NCI-H524 (cell line): ENCODE results near the gene GALNT12.

Experiments
- DNase-seq, 2 experiments: peaks; one replicate each; lab custom pipeline; 2025; lab: John Stamatoyannopoulos, UW

GALNT12 gene

DNA sequence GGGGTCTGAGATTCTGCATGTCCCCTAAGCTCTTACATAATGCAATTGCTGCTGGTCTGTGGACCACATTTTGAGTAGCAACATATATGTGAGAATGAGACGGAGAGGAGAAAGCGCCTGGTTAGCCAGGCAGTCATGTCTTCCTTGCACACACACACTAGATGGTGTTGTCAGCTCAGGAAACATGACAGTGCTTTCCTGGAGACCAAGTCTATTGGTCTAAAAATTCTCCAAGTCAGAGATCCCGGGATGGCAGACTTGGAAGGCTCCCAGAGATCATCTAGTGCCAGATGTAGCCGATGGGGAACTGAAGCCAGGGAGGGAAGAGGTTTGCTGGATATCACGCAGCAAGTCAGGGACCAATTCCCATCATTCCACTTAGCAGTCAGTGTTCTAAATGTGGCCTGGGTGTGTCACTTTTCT, 53.4 kb downstream of the GALNT12 start:
- peak; percentile 33 to 79 for DNase-seq

DNA sequence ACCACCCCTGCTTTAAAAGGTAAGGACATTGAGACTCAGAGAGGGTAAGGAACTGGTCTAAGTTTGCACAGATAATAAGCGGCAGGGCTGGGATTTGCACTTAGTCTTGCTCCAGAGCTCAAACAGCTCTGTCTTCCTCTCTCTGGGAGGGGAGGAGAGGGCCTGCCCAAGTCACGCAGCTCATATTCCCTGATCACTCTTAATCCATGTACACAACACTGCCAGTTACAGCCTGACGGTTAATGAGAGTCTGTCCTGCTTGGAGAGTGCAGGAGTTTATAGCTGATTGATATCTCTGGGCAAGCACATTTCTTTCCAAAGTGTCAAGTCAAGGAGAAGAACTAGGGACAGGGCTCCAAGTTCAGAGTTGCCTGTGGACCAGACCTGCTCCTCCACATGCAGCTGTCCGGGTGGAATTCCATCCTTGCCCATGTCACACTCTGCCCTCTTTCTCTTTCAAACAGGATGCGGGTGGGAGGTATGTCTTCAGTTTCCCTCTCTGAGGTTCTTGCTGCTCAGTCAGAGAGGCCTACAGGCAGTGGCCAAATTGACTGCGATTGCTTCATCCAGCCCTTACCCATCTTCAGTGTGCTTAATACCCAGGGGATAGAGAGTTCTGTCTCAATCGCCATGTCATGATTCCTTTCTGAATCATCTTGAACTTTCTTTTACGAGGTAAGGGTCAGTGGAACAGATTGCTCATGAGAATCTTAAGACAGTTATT, 54.5 kb downstream of the GALNT12 start:
- DNase-seq = peak in 1 of 2 experiments; percentile 8

DNA sequence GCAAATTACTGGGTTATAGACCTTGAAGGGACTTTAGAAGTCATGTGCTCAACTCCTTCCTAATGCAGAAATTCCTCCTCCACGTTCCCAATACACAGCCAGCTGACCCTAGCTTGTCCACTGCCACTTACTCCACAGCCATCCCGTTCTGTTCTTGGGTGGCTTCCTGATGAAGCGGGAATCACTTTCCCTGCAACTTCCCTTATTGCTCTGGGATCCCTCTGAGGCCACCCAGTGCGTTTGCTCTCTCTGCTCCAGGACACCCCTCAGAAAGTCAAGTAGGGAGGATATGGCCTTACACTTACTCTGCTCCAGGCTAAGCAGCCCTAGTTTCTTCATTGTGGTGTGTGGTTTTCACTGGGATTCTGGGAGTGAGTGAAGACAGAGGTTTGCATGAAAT, 55.5 kb downstream of the GALNT12 start:
- no peak for DNase-seq

DNA sequence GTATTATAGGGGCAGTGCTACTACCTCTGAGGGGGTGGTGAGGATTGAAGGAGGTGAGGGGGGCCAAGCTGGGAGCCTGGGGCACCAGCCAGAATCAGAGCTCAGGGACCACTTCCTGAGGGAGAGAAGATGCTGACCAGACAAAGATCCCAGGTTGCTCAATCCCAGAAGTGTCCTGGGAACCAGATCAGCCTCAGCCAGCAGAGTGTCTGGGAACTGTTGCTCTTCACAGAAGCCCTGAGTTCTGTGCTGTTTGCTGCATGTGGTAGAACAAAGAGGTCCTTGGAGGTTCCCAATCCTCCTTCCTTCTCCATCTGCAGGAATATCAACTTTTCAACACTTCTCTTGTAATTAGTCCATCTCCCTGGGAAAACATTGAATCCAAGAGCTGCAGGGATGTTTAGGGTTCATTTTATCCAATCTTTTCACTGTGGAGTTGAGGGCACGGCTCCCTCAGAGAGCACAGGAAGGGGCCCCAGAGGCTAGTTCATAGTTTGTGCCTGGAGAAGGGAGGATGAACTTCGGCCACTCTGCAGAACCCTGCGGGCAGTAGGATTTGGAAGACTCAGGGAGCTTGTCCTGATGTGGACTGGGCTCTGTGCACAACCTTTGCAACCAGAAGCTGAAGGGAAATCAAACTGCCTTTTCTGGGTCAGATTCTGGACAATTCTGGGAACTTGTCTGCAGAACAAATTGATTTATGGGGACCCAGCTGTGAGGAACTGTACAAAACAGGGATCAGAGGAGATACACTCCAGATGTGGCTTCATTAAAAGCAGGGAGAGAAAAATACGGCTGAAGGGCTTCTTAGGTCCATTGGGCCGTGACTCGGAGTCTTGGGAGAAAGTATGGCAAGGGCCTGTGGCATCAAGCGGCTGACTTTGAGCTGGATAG, 57.1 kb downstream of the GALNT12 start:
- DNase-seq = no peak

DNA sequence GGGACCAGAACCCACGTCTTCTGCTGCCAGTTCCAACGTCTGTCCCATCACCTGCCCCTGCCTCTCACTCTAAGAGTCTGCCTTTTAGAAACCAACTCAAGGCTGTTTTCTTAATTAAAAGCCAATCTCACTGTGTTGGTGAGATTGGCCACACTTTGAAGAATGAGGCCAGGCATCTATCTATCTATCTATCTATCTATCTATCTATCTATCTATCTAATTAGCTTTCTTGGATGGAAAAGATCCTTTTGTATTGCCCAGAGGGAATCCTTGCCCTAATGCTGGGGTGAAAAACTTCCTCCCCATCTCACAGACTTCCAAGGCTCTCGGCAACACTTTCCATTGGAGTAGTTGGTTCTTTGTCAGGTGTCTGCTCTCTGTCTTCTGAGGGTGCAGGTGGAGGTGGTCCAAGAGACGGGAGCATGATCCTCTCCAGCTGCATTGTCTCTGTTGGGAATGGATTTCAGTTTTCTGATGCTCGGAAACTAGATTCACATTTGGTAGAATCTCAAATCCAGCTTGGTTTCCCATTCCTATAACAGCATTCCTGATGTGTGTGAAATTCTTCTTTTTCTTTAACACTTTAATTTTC, 57.9 kb downstream of the GALNT12 start:
- DNase-seq = no peak

DNA sequence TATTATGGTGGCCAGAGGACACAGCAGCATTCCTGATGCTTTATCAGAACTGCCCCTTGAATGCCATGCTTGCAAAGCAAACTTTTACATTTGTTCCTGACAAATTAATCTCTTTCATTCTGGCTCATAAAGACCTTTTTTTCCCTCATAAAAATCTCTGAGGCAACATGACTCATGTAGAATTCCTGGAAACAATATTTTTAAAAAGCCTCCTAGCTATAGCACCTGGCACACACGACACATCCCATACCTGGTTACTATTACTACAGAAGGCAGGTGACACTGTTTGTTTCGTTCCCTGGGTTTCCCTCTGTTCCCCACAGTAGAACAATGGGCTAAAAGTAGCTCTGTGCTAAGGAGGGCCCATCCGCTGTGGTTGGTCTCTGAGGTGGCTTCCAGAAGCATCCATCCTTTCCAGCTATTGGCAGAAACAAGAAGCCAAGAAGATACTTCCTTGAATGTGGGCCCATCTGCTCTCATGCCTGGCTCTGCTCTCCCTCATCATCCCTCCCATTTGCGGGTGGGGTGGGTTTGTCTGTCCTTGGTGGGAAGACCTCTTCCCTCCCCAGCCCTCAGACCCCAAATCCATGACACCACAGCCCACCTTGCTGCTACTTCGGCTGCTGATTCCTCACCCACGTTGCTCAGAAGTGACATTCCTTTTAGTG, 59.1 kb downstream of the GALNT12 start:
- DNase-seq = no peak

DNA sequence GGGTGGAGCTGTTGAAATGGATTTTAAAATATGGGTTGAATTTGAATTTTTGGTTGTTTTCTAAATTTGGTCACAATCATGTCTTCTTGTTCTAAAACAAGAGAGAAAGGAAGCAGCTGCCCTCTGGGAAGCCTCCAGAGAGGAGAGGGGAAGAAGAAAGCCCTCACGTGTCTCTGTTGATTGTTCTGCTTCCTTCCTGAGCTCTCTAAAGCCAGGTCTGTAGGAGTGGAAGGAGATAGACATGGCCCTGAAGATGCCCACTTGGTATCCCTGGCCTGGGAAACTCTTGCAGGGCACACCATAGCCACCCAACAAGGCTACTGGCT, 59.6 kb downstream of the GALNT12 start:
- DNase-seq = no peak

DNA sequence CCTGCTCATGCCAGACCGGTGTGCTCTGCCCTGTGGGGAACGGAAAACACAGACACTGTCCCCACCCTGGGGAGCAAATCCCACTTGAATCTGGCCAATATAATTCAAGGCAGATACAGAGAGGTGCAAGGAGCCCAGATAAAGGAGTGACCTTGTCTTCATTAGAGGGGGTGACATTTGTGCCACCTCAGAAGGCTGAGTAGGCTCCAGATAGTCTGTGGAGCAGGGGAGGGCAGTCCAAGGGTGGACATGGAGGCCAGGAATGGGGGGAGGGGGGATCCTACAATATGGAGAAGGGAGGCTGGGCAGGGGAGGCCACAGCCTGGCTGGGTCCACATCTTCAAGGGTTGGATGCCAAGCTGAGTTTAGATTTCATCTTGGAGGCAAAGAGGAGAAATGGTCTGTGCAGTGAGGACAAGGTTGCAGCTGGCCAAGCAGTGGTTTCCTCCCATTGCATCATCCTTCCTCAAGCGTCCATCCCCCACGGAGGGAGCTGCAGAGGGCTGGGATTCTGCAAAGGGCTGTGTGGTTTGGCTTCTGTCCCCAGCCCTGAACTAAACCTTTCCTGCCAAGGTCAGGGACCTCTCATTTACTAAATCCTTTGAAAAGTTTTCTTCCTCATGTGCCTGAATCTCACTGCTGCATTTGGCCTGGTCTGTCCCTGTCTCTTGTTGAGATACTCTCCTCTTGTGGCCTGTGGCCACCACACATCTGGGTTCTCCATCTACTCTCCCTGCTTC, 60.1 kb downstream of the GALNT12 start:
- no peak for DNase-seq

DNA sequence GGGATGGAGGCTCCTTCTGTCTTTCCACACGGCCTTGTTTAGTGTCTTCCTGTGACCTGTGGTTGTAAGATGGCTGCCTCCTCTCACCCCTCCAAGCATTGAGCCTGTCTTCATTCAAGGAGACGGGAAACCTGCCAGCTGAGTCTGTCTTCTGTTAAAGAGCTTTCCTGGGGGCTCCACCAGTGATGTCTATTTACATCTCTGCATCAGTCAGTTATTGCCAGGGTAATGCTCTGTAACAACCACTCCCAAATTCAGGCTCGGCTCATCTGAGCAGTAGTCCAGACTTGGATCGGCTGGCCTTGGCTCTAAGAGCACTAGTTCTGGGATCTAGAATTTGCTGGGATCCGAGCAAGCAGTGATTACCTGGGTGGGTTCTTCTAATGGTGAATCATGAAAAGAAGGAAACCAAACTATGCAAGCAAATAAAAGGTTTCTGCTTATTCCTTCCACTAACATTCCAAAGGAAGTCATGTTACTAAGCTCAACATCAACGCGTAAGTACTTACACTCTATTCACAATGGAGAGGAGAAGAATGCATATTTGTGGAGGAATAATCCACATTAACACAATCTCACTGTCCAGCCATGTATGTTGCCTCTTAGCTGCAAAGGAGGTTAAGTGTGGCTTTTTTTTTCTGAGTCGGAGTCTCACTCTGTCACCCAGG, 61.7 kb downstream of the GALNT12 start:
- no peak for DNase-seq

DNA sequence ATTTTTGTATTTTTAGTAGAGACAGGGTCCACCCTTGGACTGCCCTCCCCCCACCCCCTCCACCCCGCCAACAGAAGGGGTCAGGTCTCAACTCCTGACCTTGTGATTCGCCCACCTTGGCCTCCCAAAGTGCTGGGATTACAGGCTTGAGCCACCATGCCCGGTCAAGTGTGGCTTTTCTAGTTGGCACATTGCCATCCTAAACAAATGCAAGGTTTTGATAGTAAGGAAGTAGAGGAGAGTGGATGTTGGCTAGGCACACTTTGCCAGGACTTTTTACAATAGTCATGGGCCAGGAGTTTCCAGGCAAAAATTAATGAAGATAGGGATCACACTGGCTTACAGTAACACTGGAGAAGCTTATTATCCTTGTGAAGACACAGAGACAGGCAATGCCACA, 62.4 kb downstream of the GALNT12 start:
- no peak for DNase-seq

DNA sequence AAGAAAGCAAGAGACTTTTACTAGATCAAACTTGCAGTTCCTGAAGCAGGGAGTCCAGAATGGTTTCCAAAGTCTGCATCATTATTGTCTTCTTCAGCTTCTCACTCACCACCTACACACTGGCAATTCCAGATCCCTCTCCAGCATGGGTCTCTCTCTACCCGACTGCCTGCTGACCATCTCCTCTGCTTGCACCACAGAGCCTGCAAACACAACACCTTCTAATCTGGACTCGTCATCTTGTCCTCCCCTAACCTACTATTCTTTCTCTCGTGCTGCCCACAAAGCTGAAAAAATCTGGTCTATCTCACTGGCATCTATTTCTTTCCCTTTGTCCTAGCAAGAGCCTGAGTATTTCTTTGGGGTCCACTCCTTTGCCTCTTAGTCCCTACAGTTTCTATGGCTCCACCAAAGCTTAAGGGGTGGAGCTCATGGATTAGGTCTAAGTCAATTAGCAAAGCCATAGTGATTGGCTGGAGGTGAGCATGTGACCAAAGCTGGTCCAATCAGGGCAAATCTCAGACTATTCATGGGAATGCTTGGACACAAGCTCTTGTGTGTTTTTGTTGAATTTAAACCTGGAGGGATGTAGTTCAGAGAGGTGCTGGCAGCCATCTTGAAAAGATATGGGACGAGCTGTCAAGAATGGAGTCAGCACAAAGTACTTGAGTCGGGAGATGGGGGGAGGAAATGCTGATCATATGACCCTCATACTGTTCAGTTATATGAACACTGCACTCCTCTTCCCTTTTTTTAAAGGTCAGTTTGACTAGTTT, 63.5 kb downstream of the GALNT12 start:
- DNase-seq = no peak

DNA sequence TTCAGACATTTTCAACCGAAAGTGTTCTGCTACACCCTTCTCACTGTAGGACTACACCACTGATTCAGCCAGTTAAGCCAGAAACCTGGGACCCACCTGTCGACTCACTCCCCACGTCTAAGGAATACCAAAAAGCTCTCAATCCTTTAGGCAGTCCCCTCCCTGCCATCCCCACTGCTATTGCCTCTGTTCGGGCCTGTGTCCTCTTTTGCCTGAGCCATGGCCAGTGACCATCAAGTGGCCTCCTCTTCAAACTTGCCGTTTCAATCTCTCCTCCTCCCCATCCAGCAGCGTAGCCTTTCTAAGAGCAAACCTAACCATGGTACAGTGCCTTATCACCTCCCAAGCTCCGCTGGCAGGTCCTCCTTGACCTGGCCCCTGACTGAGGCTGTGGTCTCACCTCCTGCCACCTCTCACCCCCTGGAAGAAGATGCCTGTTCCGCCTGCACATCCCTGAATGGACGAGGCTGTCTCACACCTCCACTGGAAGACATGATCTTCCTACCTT, 64.1 kb downstream of the GALNT12 start:
- DNase-seq = no peak

DNA sequence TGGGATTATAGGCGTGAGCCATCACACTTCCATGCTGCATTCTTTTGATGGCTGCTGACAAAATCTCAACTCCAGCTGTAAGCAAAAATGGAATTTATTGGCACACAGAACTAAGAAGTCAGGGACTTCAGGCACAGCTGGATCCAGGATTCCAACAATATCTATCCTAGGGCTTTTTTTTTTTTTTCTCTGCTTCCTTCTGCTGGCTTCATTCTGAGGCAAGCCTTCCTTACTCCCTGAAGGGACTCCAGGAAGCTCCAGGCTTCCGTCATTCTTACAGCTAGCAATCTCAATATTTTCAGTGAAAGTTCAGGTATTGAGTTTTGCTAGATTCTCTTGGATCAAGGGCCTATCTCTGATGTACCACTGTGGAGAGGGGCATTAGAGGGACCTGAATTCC, 66.1 kb downstream of the GALNT12 start:
- DNase-seq = no peak

DNA sequence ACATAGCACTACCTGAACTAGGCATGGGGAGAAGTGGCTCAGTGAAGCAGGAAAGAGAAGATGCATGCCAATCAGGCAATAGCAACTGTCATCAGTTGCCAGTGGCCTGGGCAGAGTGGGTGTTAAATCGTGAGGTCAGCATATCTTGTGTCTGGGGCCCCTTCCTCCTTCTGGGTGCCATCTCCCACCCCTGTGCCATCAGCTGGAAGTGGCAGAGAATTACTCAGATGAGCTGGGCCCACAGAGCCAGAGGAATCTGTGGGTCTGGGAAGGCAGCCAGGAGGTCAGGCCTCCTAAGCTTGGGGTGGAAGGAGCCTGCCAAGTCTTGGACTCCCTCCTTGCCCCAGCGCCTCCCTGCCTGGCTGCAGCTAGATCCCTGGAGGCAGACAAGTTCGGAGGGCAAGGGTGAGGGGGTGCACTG, 66.5 kb downstream of the GALNT12 start:
- DNase-seq = no peak

DNA sequence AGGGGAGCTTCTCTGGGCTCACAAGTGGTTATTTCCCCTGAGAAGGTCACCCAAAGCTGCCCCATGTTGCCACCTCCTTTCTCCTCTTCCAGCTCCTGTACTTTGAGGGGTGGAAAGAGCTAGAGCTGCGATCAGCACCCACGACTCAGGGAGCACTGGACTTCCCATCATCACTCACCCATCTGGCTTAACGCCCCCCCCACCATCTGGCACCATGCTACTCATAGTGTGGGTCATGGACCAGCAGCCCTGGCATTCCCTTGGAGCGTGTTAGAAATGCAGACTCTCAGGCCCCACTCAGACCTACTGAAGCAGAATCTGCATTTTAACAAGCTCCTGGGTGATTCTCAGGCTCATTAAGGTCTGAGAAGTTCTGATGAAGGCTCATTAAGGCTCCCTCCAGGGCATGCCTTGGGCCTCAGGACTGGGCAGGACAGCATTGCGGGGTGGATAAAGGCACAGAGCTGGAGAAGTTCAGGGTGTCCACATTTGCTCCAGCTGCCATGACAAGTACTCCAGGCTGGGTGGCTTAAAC, 67.3 kb downstream of the GALNT12 start:
- DNase-seq = no peak

DNA sequence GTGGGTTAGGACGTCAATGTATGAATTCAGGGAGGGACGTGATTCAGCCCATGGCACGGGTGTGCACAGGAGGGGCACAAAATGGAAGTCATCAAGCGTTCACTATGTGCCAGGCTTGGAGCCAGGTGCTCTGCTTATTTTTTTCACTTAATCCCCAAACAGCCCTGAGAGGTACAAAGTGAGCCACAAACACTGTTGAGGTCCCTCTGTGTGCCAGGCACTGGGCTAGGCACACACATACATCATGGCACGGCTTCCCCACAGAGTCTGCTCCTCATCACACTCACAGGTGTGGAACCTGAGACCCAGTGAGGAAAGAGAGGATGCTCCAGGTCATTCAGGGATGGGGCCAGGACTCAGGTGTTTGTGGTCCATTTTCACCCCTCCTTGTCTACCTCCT, 68.1 kb downstream of the GALNT12 start:
- no peak for DNase-seq

DNA sequence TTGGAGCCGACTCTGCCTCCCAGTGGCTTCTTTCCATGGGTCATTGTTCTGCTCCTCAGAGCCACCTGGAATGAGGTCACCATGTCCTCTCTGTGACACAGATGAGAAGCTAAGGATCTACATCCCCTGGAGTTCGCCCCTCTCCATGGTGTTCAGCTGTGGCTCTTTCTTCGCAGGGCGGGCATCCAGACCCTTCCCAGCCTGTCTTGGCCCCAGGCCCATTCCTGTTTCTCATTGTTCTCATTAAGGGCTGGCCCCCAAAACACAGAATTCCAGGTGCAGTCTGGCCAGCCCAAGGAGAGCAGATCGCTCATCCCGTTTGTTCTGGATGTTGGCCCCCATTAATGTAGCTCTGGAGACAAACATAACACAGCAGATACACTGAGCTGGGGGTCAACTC, 69.8 kb downstream of the GALNT12 start:
- DNase-seq = no peak

DNA sequence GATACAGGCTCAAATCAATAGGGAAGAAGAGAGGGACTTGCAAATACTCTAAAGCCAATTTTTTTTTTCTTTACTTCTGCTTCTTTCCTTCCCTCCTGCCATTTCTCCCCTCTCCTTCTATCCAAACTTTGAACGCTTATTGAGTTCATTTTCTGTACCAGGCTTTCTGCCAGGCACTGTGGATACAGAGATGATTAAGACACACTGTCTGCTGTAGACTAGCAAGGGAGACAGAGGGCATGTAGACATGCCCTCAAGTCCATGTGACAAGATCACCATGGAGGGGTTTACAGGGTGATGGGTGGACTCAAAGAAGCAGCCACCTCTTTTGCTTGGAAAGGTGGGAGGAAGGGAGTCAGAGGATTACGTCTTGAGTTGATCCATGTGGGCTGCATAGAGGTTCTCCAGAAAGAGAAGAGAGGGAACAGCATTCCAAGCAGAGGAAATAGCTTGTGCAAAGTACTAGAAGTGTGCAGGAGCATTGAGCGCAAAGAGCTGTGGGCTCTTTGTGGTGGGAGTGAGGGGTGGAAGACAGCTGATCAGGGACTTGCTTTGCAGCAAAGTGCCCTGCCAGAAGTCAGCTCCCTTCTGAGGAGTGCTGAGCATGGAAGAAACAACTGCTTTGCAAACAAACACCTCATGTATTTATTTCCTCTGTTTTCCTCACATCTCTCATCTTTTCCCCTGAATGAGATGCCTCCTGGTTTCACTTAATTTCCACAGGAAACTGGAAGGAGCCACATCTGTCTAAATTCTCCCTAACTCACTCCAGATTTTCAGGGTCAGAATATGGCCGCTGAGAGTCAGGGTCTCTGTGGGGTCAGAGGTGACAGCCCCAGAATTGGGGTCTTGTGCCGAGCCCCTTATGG, 71.9 kb downstream of the GALNT12 start:
- no peak for DNase-seq

DNA sequence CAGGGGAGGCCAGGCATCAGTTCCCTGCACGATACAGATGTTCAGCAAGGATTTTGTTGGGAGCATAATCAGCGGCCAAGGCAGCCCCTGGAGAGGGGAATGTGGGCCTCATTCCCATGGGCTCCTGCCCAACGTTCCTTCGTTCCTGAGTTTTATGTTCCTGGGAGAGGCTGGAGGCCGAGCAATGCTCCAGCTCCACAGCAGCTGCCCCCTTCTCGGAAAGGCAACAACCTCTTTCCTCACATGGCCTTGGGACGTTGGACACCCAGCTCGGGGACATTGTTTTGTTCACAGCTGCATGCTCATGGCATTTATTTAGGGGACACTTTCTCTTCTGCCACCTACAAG, 72.5 kb downstream of the GALNT12 start:
- no peak for DNase-seq
